A549 (cell line): ENCODE measurements around the gene PTPN1. TPM values are rescaled to one million over a fixed set of nuclear protein-coding genes. Genes with fewer than 3 reads are reported as not detected.

ENCODE experiments used
- ATAC-seq, 2 experiments: fragments of 200-7000 bp in 1 of 2; fragments of >200 bp in 1 of 2; cut with Nextera tagmentation in 1 of 2; cut with Tn5 transposase in 1 of 2; 3 replicates each; pipeline versions ENCODE4 v1.8.0 to v1.9.1; 2018 to 2020; ENCODE audit warnings: mild to moderate bottlenecking in 1 of 2, moderate library complexity in 1 of 2
- CTCF ChIA-PET: fragments of 300-600 bp; sonication (Branson Sonifier 250); formaldehyde crosslinking; extraction: SDS; loops from one replicate; lab custom pipeline; 2021; ENCODE audit warnings: antibody characterized with exemption, inconsistent platforms; lab: Yijun Ruan, JAX
- POLR2A ChIA-PET: fragments of 350-600 bp; formaldehyde crosslinking; extraction: SDS; loops from one replicate; lab custom pipeline; 2021; ENCODE audit warnings: antibody characterized with exemption, inconsistent platforms; lab: Yijun Ruan, JAX
- DNase-seq, 2 experiments: peaks; one replicate each; pipeline versions ENCODE4 v3.0.0 to v3.0.0-alpha.2; 2011 to 2016; ENCODE audit warnings: low read depth in 1 of 2, low spot score in 1 of 2
- FAIRE-seq: peaks from 2 replicates; lab custom pipeline; 2011; peaks lifted over from hg19 to GRCh38; lab: Jason Lieb, UNC
- H3K27ac ChIP-seq, 2 experiments: fragments of >200 bp; sonication (Bioruptor Twin); formaldehyde crosslinking; 3 replicates each; pipeline ENCODE4 v1.5.1; 2016 to 2017
- H3K4me1 ChIP-seq: fragments of >200 bp; sonication (Bioruptor Twin); formaldehyde crosslinking; 3 replicates; pipeline ENCODE4 v1.6.1; 2016
- H3K4me2 ChIP-seq: fragments of >200 bp; sonication (Bioruptor Twin); formaldehyde crosslinking; 3 replicates; pipeline ENCODE4 v1.6.1; 2016
- H3K4me3 ChIP-seq: fragments of >200 bp; sonication (Bioruptor Twin); formaldehyde crosslinking; 3 replicates; pipeline ENCODE4 v1.5.1; 2016
- H3K9me3 ChIP-seq: fragments of >200 bp; sonication (Bioruptor Twin); formaldehyde crosslinking; 3 replicates; pipeline ENCODE4 v1.6.1; 2016
- BCL3 ChIP-seq: fragments of >200 bp; sonication (Bioruptor Twin); formaldehyde crosslinking; IDR thresholded peaks from 3 replicates; pipeline ENCODE4 v1.6.1; 2016
- BHLHE40 ChIP-seq: IDR thresholded peaks from 2 replicates; pipeline ENCODE4 v1.6.1; 2012; ENCODE audit warnings: low read depth, low read length, inconsistent platforms
- CBX2 ChIP-seq: fragments of 200-600 bp; sonication (generic); IDR thresholded peaks from 2 replicates; pipeline ENCODE4 v1.6.1; 2016; ENCODE audit warnings: low read depth, mild to moderate bottlenecking, borderline replicate concordance
- EHMT2 ChIP-seq: fragments of 200-600 bp; sonication (generic); IDR thresholded peaks from 2 replicates; pipeline ENCODE4 v1.6.1; 2016; ENCODE audit warnings: antibody characterized with exemption, low read depth, mild to moderate bottlenecking, moderate library complexity
- EP300 ChIP-seq, 2 experiments: fragments of >200 bp; sonication (Bioruptor Twin); formaldehyde crosslinking; IDR thresholded peaks; 2 replicates in 1 of 2; 3 replicates in 1 of 2; pipeline ENCODE4 v1.6.1; 2016 to 2017
- ESRRA ChIP-seq: fragments of 150-350 bp; IDR thresholded peaks from 2 replicates; pipeline ENCODE4 v1.6.1; 2014; ENCODE audit warnings: mild to moderate bottlenecking, low read length, borderline replicate concordance
- FOSL2 ChIP-seq, 2 experiments: fragments of 450-650 bp in 1 of 2; fragments of >200 bp in 1 of 2; sonication (Bioruptor Twin) in 1 of 2; formaldehyde crosslinking; IDR thresholded peaks; 2 replicates each; pipeline versions ENCODE4 v1.5.0 to v1.6.1; 2016 to 2020; ENCODE audit warnings: mild to moderate bottlenecking in 1 of 2, moderate library complexity in 1 of 2
- GATA3 ChIP-seq: IDR thresholded peaks from 2 replicates; pipeline ENCODE4 v1.6.1; 2012; ENCODE audit warnings: borderline replicate concordance
- HOXA7 ChIP-seq: fragments of 250-450 bp; sonication (Bioruptor Pico); IDR thresholded peaks from 2 replicates; pipeline ENCODE4 v1.5.0; 2020; ENCODE audit warnings: mild to moderate bottlenecking, moderate library complexity
- HOXB13 ChIP-seq: fragments of 250-450 bp; sonication (Bioruptor Pico); IDR thresholded peaks from 2 replicates; pipeline ENCODE4 v1.5.0; 2020; ENCODE audit warnings: low read depth, mild to moderate bottlenecking, moderate library complexity
- KDM5A ChIP-seq: fragments of 200-600 bp; sonication (generic); IDR thresholded peaks from 2 replicates; pipeline ENCODE4 v1.6.1; 2016; ENCODE audit warnings: antibody characterized with exemption, mild to moderate bottlenecking
- MAFK ChIP-seq: fragments of 450-650 bp; IDR thresholded peaks from 2 replicates; pipeline ENCODE4 v1.6.1; 2014; ENCODE audit not compliant: partially characterized antibody
- MYC ChIP-seq: IDR thresholded peaks from 2 replicates; pipeline ENCODE4 v1.6.1; 2012; ENCODE audit warnings: mild to moderate bottlenecking, inconsistent platforms, low read length, improper control_type of control experiment, borderline replicate concordance
- NFE2L2 ChIP-seq: fragments of 150-350 bp; conservative IDR thresholded peaks from 2 replicates; pipeline ENCODE4 v1.6.1; 2014; ENCODE audit warnings: low read length
- POLR2A ChIP-seq: IDR thresholded peaks from 2 replicates; pipeline ENCODE4 v1.6.1; 2012; ENCODE audit warnings: mild to moderate bottlenecking, low read length
- RAD21 ChIP-seq, 2 experiments: fragments of >200 bp in 1 of 2; sonication (Bioruptor Twin) in 1 of 2; formaldehyde crosslinking in 1 of 2; IDR thresholded peaks in 1 of 2; conservative IDR thresholded peaks in 1 of 2; 2 replicates in 1 of 2; 3 replicates in 1 of 2; pipeline ENCODE4 v1.6.1; 2012 to 2018; ENCODE audit warnings: inconsistent platforms in 1 of 2
- RARB ChIP-seq: fragments of 250-450 bp; sonication (Bioruptor Pico); IDR thresholded peaks from 2 replicates; pipeline ENCODE4 v1.8.0; 2021; ENCODE audit warnings: mild to moderate bottlenecking, moderate library complexity
- RCOR1 ChIP-seq: fragments of 150-350 bp; IDR thresholded peaks from 2 replicates; pipeline ENCODE4 v1.6.1; 2014; ENCODE audit warnings: antibody characterized with exemption, low read length, low read depth
- RFX5 ChIP-seq: fragments of 450-650 bp; IDR thresholded peaks from 2 replicates; pipeline ENCODE4 v1.7.1; 2014; ENCODE audit warnings: antibody characterized with exemption, mild to moderate bottlenecking, moderate library complexity
- RNF2 ChIP-seq: fragments of 200-600 bp; sonication (generic); IDR thresholded peaks from 2 replicates; pipeline ENCODE4 v1.6.1; 2016; ENCODE audit warnings: low read depth, mild to moderate bottlenecking, antibody characterized with exemption, moderate library complexity, borderline replicate concordance
- TFCP2L1 ChIP-seq: fragments of 250-450 bp; sonication (Bioruptor Pico); IDR thresholded peaks from 2 replicates; pipeline ENCODE4 v1.5.0; 2021; ENCODE audit warnings: mild to moderate bottlenecking
- ZNF302 ChIP-seq: fragments of 250-450 bp; sonication (Bioruptor Pico); IDR thresholded peaks from 2 replicates; pipeline ENCODE4 v1.9.0; 2021; ENCODE audit warnings: inconsistent platforms, mild to moderate bottlenecking, moderate library complexity
- ZSCAN20 ChIP-seq: fragments of 250-450 bp; sonication (Bioruptor Pico); IDR thresholded peaks from 2 replicates; pipeline ENCODE4 v1.8.0; 2022; ENCODE audit warnings: mild to moderate bottlenecking, moderate library complexity
- WGBS: methylation state at CpG from one replicate; pipeline ENCODE4 v1.1.6; 2017; ENCODE audit errors: missing lambda C conversion rate; 5-methylcytosine and 5-hydroxymethylcytosine counted together
- polyA plus RNA-seq, 4 experiments: library from polyadenylated mRNA; depleted of rRNA in 3 of 4; stranded (reverse); fragments of >200 nt; fragmentation: RNase III in 1 of 4; extraction: RNeasy Plus Mini Kit Qiagen cat#74134 plus additional on column Dnase treatment in 1 of 4; gene quantifications; 2 replicates in 3 of 4; 3 replicates in 1 of 4; pipeline ENCODE4 v1.2.3, GENCODE V29; 2011 to 2017
- TF ChIP-seq, protein P1 (sequence below): IDR thresholded peaks from 2 replicates; pipeline ENCODE4 v1.6.1; 2012; ENCODE audit warnings: low read depth, borderline replicate concordance
- TF ChIP-seq, protein P2 (sequence below): fragments of 450-650 bp; IDR thresholded peaks from 2 replicates; pipeline ENCODE4 v1.6.1; 2014; ENCODE audit warnings: antibody characterized with exemption

PTPN1 gene
- polyA plus RNA-seq, 2 of the 4 experiments (the other 2 are of a cell fraction) = 23.2 to 24.3 TPM

- no peak overlapping the region for H3K4me3 ChIP-seq
- ATAC-seq (peak; percentile 70 to 92; a peak in 5 of 6 replicates), FAIRE-seq (peak; percentile 13), DNase-seq (peak; percentile 36 to 67)
- TF ChIP-seq CBX2 (no peak), BCL3 (no peak), HOXA7 (no peak), KDM5A (no peak), RARB (no peak), EHMT2 (no peak), TFCP2L1 (no peak), FOSL2 (IDR thresholded peaks at IDR 0.05) (no peak), FOSL2 (CRISPR knock-in tag; IDR thresholded peaks at IDR 0.05) (peak; percentile 59), GATA3 (peak; percentile 50; the same call in 1 of the 2 replicates), ZSCAN20 (CRISPR knock-in tag) (no peak)
- H3K4me1 ChIP-seq = peaks cover 27% of the 10 kb centered on the region
- ChIA-PET CTCF (interaction anchor here (0.9 to 2.8 kb wide), 5 partner anchors 18 to 352 kb away, joined by 3 to 10 read pairs (median 8); no protein-coding TSS in a partner anchor), POLR2A (interaction anchor here (1.0 kb wide), 1 partner anchor 31 kb away, joined by 3 read pairs; the partner anchor contains the start of gene PTPN1)
- peak overlapping the region; percentile 44 to 76 for H3K27ac ChIP-seq
- 60% methylated on average over 14 of the region's 14 CpGs for WGBS
- no peaks in the 10 kb centered on the region for H3K9me3 ChIP-seq
- peak overlapping the region; percentile 57 for H3K4me2 ChIP-seq
Measured at GRCh38 chr20:50540620-50541605, 30.7 kb downstream of the PTPN1 start.

- FAIRE-seq (no peak), ATAC-seq (no peak; a peak in 1 of 6 replicates), DNase-seq (no peak)
- CTCF ChIA-PET = interaction anchor here (1.1 to 2.8 kb wide), 7 partner anchors 17 to 353 kb away, joined by 3 to 10 read pairs (median 4); partner anchors contain the start of gene BCAS4
- H3K4me1 ChIP-seq = peaks cover 20% of the 10 kb centered on the region
- no peak overlapping the region for H3K4me3 ChIP-seq
- H3K27ac ChIP-seq = peak overlapping the region; percentile 34 to 76; a peak in 5 of 6 replicates
- no peak for TF ChIP-seq BHLHE40
- TF ChIP-seq ZSCAN20 (CRISPR knock-in tag) = no peak
- no peak for TF ChIP-seq ESRRA
- no peak for TF ChIP-seq NFE2L2
- TF ChIP-seq RFX5 = no peak
- no peak for TF ChIP-seq FOSL2 (IDR thresholded peaks at IDR 0.05)
- TF ChIP-seq FOSL2 (CRISPR knock-in tag; IDR thresholded peaks at IDR 0.05) = no peak
- TF ChIP-seq, protein P1, sequence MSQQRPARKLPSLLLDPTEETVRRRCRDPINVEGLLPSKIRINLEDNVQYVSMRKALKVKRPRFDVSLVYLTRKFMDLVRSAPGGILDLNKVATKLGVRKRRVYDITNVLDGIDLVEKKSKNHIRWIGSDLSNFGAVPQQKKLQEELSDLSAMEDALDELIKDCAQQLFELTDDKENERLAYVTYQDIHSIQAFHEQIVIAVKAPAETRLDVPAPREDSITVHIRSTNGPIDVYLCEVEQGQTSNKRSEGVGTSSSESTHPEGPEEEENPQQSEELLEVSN = no peak
- TF ChIP-seq, protein P2, sequence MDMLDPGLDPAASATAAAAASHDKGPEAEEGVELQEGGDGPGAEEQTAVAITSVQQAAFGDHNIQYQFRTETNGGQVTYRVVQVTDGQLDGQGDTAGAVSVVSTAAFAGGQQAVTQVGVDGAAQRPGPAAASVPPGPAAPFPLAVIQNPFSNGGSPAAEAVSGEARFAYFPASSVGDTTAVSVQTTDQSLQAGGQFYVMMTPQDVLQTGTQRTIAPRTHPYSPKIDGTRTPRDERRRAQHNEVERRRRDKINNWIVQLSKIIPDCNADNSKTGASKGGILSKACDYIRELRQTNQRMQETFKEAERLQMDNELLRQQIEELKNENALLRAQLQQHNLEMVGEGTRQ = no peak
- no peak for TF ChIP-seq RCOR1
- TF ChIP-seq EP300 (IDR thresholded peaks at IDR 0.05) = no peak
- TF ChIP-seq MAFK = no peak
- TF ChIP-seq GATA3 = no peak
- no peak for TF ChIP-seq HOXB13 (CRISPR knock-in tag)
- TF ChIP-seq RARB = no peak
- TF ChIP-seq RAD21 (conservative IDR thresholded peaks at IDR 0.05 in 1 of 2, IDR thresholded peaks at IDR 0.05 in 1 of 2) = no peak
- no peak for TF ChIP-seq ZNF302 (CRISPR knock-in tag)
- TF ChIP-seq MYC = no peak
- no peak for TF ChIP-seq POLR2A
- TF ChIP-seq RNF2 = no peak
- TF ChIP-seq BCL3 = no peak
- peak overlapping the region; percentile 57 for H3K4me2 ChIP-seq
- POLR2A ChIA-PET = interaction anchor here (1.0 kb wide), 1 partner anchor 31 kb away, joined by 3 read pairs; the partner anchor contains the start of gene PTPN1
- no peaks in the 10 kb centered on the region for H3K9me3 ChIP-seq
- WGBS = 87% methylated on average over 5 of the region's 5 CpGs
Measured at GRCh38 chr20:50541606-50542041, 31.4 kb downstream of the PTPN1 start.
